PFSK-1 (cell line): ENCODE measurements around the gene SLC39A11.

Experiments
- FOXP2 ChIP-seq: optimal IDR thresholded peaks from 2 replicates; pipeline ENCODE3; 2011; ENCODE audit warnings: borderline replicate concordance, control low read depth, inconsistent platforms; ENCODE audit not compliant: insufficient read depth; ENCODE audit errors: extremely low read length, extremely low read depth
- POLR2AphosphoS5 ChIP-seq: IDR thresholded peaks from 2 replicates; pipeline ENCODE4 v1.6.1; 2012; ENCODE audit warnings: low read depth, mild to moderate bottlenecking, control low read depth, low read length, moderate library complexity
- SIN3A ChIP-seq: IDR thresholded peaks from 2 replicates; pipeline ENCODE4 v1.6.1; 2012; ENCODE audit warnings: mild to moderate bottlenecking, low read length, moderate library complexity, borderline replicate concordance; ENCODE audit not compliant: insufficient read depth
- TAF1 ChIP-seq: IDR thresholded peaks from 2 replicates; pipeline ENCODE4 v1.6.1; 2012; ENCODE audit warnings: low read length, control low read depth, borderline replicate concordance; ENCODE audit not compliant: insufficient read depth
- TF ChIP-seq, protein P1 (sequence below), 2 experiments: IDR thresholded peaks; 2 replicates each; pipeline versions ENCODE4 v1.6.1 to v1.8.0; 2011 to 2012; ENCODE audit warnings: low read depth in 2 of 2, low read length in 2 of 2, control low read depth in 1 of 2, inconsistent platforms in 1 of 2, mild to moderate bottlenecking in 1 of 2, moderate library complexity in 1 of 2; ENCODE audit not compliant: insufficient read depth in 1 of 2

The SLC39A11 gene

DNA sequence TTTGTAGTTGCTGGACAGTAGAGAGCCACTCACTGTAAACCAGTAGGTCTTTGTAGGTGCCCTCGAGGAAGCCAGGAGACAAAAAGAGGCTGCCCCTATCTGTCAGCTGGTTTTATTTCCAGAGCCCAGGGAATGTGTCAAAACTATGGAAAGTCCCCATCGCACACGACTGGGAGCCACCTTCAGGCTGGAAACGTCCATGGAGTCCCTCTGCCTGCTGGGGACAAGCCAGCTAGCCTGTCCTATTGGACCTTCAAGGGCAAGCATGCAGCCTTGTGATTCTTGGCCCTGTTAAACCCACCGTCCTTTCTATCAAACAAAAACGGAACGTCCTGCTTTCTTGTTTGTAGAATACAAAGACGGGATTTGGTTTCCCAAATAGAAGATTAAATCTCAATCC is 289.8 kb downstream of the SLC39A11 start:
- TF ChIP-seq TAF1 (no peak), FOXP2 (no peak)
- TF ChIP-seq, protein P1, sequence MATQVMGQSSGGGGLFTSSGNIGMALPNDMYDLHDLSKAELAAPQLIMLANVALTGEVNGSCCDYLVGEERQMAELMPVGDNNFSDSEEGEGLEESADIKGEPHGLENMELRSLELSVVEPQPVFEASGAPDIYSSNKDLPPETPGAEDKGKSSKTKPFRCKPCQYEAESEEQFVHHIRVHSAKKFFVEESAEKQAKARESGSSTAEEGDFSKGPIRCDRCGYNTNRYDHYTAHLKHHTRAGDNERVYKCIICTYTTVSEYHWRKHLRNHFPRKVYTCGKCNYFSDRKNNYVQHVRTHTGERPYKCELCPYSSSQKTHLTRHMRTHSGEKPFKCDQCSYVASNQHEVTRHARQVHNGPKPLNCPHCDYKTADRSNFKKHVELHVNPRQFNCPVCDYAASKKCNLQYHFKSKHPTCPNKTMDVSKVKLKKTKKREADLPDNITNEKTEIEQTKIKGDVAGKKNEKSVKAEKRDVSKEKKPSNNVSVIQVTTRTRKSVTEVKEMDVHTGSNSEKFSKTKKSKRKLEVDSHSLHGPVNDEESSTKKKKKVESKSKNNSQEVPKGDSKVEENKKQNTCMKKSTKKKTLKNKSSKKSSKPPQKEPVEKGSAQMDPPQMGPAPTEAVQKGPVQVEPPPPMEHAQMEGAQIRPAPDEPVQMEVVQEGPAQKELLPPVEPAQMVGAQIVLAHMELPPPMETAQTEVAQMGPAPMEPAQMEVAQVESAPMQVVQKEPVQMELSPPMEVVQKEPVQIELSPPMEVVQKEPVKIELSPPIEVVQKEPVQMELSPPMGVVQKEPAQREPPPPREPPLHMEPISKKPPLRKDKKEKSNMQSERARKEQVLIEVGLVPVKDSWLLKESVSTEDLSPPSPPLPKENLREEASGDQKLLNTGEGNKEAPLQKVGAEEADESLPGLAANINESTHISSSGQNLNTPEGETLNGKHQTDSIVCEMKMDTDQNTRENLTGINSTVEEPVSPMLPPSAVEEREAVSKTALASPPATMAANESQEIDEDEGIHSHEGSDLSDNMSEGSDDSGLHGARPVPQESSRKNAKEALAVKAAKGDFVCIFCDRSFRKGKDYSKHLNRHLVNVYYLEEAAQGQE (IDR thresholded peaks at IDR 0.05; ENCODE audit: insufficient read depth in 1 of 2, low read depth in 2 of 2, low read length in 2 of 2) = no peak

DNA sequence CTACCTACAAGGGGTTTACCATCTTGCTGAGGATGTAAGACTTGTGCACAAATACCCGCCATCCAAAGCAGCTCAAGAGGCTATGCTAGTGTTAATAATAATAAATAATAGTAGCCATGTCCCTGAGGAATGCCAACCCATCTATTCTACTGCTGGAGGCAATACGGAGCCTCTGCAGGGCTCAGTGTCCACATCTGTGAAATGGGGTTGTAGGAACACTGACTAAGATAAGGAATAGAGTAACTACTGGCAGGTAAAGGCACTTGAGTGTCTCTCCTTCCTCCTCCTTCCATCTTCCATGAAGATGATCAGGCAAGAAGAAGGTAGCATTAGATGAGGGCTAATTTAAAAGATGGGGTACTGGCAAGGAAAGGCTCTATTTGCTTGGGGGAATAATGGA is 295.3 kb downstream of the SLC39A11 start:
- no peak for TF ChIP-seq SIN3A
- no peak for TF ChIP-seq TAF1
- TF ChIP-seq FOXP2 = no peak
- TF ChIP-seq, protein P1 (IDR thresholded peaks at IDR 0.05; ENCODE audit: insufficient read depth in 1 of 2, low read depth in 2 of 2, low read length in 2 of 2) = no peak
- no peak for TF ChIP-seq POLR2AphosphoS5

DNA sequence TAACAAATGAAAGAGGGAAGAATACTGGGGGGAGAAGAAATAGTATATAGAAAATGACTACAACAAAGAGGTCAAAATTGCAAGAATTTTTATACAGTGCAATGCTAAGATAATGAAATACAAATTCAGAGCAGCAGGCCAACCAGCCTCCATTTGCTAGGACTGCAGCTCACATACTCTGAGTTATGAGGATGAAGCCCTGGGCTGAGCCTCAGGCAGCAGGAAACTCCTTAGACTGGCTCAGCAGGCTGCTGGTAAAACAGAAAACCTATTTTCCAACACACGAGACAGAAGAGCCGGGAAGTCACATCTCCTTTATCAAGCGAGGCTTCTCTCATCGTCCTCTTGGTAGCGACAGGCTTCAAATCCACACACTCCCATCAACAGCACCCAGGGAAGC is 296.5 kb downstream of the SLC39A11 start:
- TF ChIP-seq SIN3A (no peak), TAF1 (no peak)

DNA sequence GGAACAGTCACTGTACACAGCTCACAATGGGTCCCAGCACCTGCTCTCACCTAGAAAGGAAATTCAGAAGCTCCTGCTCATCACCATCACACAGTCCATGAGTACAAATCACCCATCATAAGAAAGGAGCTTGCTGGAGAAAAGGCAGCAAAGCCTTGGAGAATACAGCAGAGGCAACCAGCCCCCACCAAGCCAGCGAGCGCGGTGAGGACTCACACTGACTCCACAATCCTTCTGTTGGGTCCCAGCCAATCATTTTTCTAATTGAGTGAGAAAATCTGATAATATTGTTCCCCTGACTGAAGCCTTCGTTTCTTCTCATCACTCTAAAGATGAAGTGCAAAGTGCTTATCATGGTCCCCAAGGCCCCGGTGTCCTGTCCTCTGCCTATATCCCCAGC is 298.3 kb downstream of the SLC39A11 start:
- TF ChIP-seq SIN3A (no peak), POLR2AphosphoS5 (no peak), FOXP2 (no peak), TAF1 (no peak)
- TF ChIP-seq, protein P1 (IDR thresholded peaks at IDR 0.05; ENCODE audit: insufficient read depth in 1 of 2, low read depth in 2 of 2, low read length in 2 of 2) = no peak

DNA sequence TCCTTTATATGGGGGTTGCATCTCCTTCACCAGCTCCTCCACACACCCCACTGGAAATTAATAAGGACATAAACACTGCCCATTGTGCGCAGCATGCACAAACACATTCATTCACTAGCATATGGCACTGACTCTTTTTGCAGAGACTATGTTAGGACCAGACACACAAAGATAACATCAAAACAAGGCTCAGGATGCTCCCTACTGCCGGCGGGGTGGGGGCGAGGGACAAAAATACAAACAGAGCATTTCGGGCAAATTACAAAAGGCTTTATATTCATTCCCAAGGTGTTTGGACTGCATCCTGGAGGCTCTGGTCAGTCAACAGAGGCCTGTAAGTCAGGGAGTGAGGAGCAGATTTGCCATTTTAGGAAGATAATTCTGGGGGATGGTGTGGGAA is 299.7 kb downstream of the SLC39A11 start:
- no peak for TF ChIP-seq SIN3A

DNA sequence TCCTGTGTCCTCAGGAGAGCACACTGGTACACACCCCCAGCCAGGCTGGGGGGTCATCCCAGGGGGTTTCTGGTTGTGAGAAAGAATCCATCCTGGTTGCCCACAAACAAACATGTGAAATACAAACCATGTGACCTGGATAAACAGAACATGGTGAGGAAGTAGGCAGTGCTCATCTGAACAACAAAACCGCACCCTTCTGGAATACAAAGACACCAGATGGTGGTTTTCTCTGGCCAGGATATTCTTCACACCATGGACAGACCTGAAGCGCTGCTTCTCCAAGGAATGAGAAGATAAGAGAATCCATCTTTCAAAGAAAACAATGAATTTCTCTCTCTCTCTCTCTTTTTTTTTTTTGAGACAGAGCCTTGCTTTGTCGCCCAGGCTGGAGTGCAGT is 302.3 kb downstream of the SLC39A11 start:
- TF ChIP-seq, protein P1 (IDR thresholded peaks at IDR 0.05; ENCODE audit: insufficient read depth in 1 of 2, low read depth in 2 of 2, low read length in 2 of 2) = no peak
- TF ChIP-seq TAF1 (no peak), SIN3A (no peak), POLR2AphosphoS5 (no peak), FOXP2 (no peak)
